Activated T-cell treated with anti-CD3 and anti-CD28 coated beads, Interleukin-2, amount 50 U/mL, for 24 hours (primary cell): ENCODE measurements around the gene CST9.

ENCODE experiments used
- DNase-seq: peaks from one replicate; pipeline ENCODE4 v3.0.0-alpha.2; 2020
- H3K27ac Mint-ChIP-seq: 2 replicates; pipeline ENCODE4 v1.8.0; 2020; ENCODE audit warnings: mild to moderate bottlenecking, mixed read lengths
- H3K27me3 Mint-ChIP-seq: 2 replicates; pipeline ENCODE4 v1.8.0; 2020; ENCODE audit warnings: mixed read lengths
- H3K36me3 Mint-ChIP-seq: 2 replicates; pipeline ENCODE4 v1.8.0; 2020; ENCODE audit warnings: low read depth, mixed read lengths
- H3K4me1 Mint-ChIP-seq: 2 replicates; pipeline ENCODE4 v1.8.0; 2020; ENCODE audit warnings: low read depth, mixed read lengths
- H3K4me3 Mint-ChIP-seq: 2 replicates; pipeline ENCODE4 v1.8.0; 2020; ENCODE audit warnings: mild to moderate bottlenecking, moderate library complexity, mixed read lengths
- H3K9me3 Mint-ChIP-seq: 2 replicates; pipeline ENCODE4 v1.8.0; 2020; ENCODE audit warnings: mixed read lengths

CST9 gene

GRCh38 chr20:23632711-23633573, 27.2 kb upstream of the CST9 start:
- no peaks in the 10 kb centered on the region for H3K36me3 Mint-ChIP-seq
- no peak overlapping the region for H3K4me3 Mint-ChIP-seq
- no peaks in the 10 kb centered on the region for H3K9me3 Mint-ChIP-seq
- DNase-seq: no peak
- H3K27ac Mint-ChIP-seq: no peak overlapping the region
- H3K4me1 Mint-ChIP-seq: peaks cover 5% of the 10 kb centered on the region
- H3K27me3 Mint-ChIP-seq: peaks cover 25% of the 10 kb centered on the region

- H3K27me3 Mint-ChIP-seq: peaks cover 23% of the 10 kb centered on the region
- no peak for DNase-seq
- no peak overlapping the region for H3K27ac Mint-ChIP-seq
- no peak overlapping the region for H3K4me3 Mint-ChIP-seq
- no peaks in the 10 kb centered on the region for H3K36me3 Mint-ChIP-seq
- H3K4me1 Mint-ChIP-seq: peaks cover 4% of the 10 kb centered on the region
- H3K9me3 Mint-ChIP-seq: no peaks in the 10 kb centered on the region
Observed at GRCh38 chr20:23631981-23632710, 26.4 kb upstream of the CST9 start.

GRCh38 chr20:23631226-23631822, 25.6 kb upstream of the CST9 start:
- Mint-ChIP-seq H3K27me3 (peaks cover 15% of the 10 kb centered on the region), H3K4me1 (no peaks in the 10 kb centered on the region), H3K36me3 (no peaks in the 10 kb centered on the region), H3K27ac (no peak overlapping the region), H3K4me3 (no peak overlapping the region), H3K9me3 (no peaks in the 10 kb centered on the region)
- DNase-seq: no peak

- H3K9me3 Mint-ChIP-seq: no peaks in the 10 kb centered on the region
- H3K36me3 Mint-ChIP-seq: no peaks in the 10 kb centered on the region
- no peak overlapping the region for H3K27ac Mint-ChIP-seq
- no peak for DNase-seq
- no peak overlapping the region for H3K4me3 Mint-ChIP-seq
- no peaks in the 10 kb centered on the region for H3K4me1 Mint-ChIP-seq
- H3K27me3 Mint-ChIP-seq: peaks cover 10% of the 10 kb centered on the region
Observed at GRCh38 chr20:23630392-23630849, 24.7 kb upstream of the CST9 start.

GRCh38 chr20:23629542-23630391, 24.1 kb upstream of the CST9 start:
- Mint-ChIP-seq H3K4me3 (no peak overlapping the region), H3K27me3 (peaks cover 11% of the 10 kb centered on the region), H3K36me3 (no peaks in the 10 kb centered on the region), H3K9me3 (no peaks in the 10 kb centered on the region), H3K4me1 (no peaks in the 10 kb centered on the region), H3K27ac (no peak overlapping the region)
- DNase-seq: no peak

GRCh38 chr20:23629017-23629541, 23.4 kb upstream of the CST9 start:
- no peak overlapping the region for H3K27ac Mint-ChIP-seq
- H3K4me1 Mint-ChIP-seq: no peaks in the 10 kb centered on the region
- H3K9me3 Mint-ChIP-seq: no peaks in the 10 kb centered on the region
- H3K36me3 Mint-ChIP-seq: no peaks in the 10 kb centered on the region
- H3K4me3 Mint-ChIP-seq: no peak overlapping the region
- H3K27me3 Mint-ChIP-seq: peaks cover 14% of the 10 kb centered on the region
- DNase-seq: no peak

GRCh38 chr20:23628402-23629016, 22.8 kb upstream of the CST9 start:
- Mint-ChIP-seq H3K4me1 (no peaks in the 10 kb centered on the region), H3K27ac (no peak overlapping the region), H3K36me3 (no peaks in the 10 kb centered on the region), H3K27me3 (peaks cover 12% of the 10 kb centered on the region), H3K9me3 (no peaks in the 10 kb centered on the region), H3K4me3 (no peak overlapping the region)
- DNase-seq: no peak

- no peaks in the 10 kb centered on the region for H3K36me3 Mint-ChIP-seq
Observed at GRCh38 chr20:23627501-23627900, 21.8 kb upstream of the CST9 start.

GRCh38 chr20:23626040-23626620, 20.4 kb upstream of the CST9 start:
- peaks cover 2% of the 10 kb centered on the region for H3K4me1 Mint-ChIP-seq
- no peak for DNase-seq

More at GRCh38 chr20:23627501-23627900, 21.8 kb upstream of the CST9 start:
- peaks cover 2% of the 10 kb centered on the region for H3K4me1 Mint-ChIP-seq
- no peaks in the 10 kb centered on the region for H3K9me3 Mint-ChIP-seq
- H3K27me3 Mint-ChIP-seq: peaks cover 12% of the 10 kb centered on the region
- no peak for DNase-seq
- no peak overlapping the region for H3K4me3 Mint-ChIP-seq
- H3K27ac Mint-ChIP-seq: no peak overlapping the region

GRCh38 chr20:23625236-23625964, 19.7 kb upstream of the CST9 start:
- peaks cover 2% of the 10 kb centered on the region for H3K4me1 Mint-ChIP-seq
- no peak overlapping the region for H3K4me3 Mint-ChIP-seq
- no peak for DNase-seq

More at GRCh38 chr20:23626040-23626620, 20.4 kb upstream of the CST9 start:
- Mint-ChIP-seq H3K27ac (no peak overlapping the region), H3K9me3 (no peaks in the 10 kb centered on the region), H3K4me3 (no peak overlapping the region), H3K27me3 (peaks cover 22% of the 10 kb centered on the region), H3K36me3 (no peaks in the 10 kb centered on the region)

GRCh38 chr20:23624324-23624691, 18.6 kb upstream of the CST9 start:
- Mint-ChIP-seq H3K4me3 (no peak overlapping the region), H3K36me3 (no peaks in the 10 kb centered on the region), H3K4me1 (peaks cover 2% of the 10 kb centered on the region), H3K9me3 (no peaks in the 10 kb centered on the region), H3K27ac (no peak overlapping the region), H3K27me3 (peaks cover 17% of the 10 kb centered on the region)
- DNase-seq: no peak

More at GRCh38 chr20:23625236-23625964, 19.7 kb upstream of the CST9 start:
- H3K9me3 Mint-ChIP-seq: no peaks in the 10 kb centered on the region
- H3K27me3 Mint-ChIP-seq: peaks cover 24% of the 10 kb centered on the region
- no peak overlapping the region for H3K27ac Mint-ChIP-seq
- H3K36me3 Mint-ChIP-seq: no peaks in the 10 kb centered on the region

- Mint-ChIP-seq H3K27me3 (peaks cover 17% of the 10 kb centered on the region), H3K36me3 (no peaks in the 10 kb centered on the region), H3K27ac (no peak overlapping the region), H3K4me3 (no peak overlapping the region), H3K9me3 (no peaks in the 10 kb centered on the region), H3K4me1 (peaks cover 2% of the 10 kb centered on the region)
- no peak for DNase-seq
Observed at GRCh38 chr20:23623666-23624323, 18.1 kb upstream of the CST9 start.
